Ovary (tissue), 9 donors: Measurements from ENCODE around the gene CCT2. TPM values are rescaled to one million over a fixed set of nuclear protein-coding genes. Genes with fewer than 3 reads are reported as not detected.

Experiments
- DNase-seq, 5 donors: peaks; one replicate each; pipeline ENCODE4 v3.0.0-alpha.2; 2019 to 2020
- H3K27ac ChIP-seq, 2 donors: fragments of 200-600 bp; one replicate each; pipeline versions ENCODE4 v1.5.1 to v1.8.0; 2019 to 2022
- H3K27me3 ChIP-seq: fragments of 200-600 bp; one replicate; pipeline ENCODE4 v1.8.0; 2022
- H3K36me3 ChIP-seq: fragments of 200-600 bp; sonication (generic); one replicate; pipeline ENCODE4 v1.5.1; 2019
- H3K4me1 ChIP-seq: one replicate; pipeline ENCODE4 v1.8.1; 2013; ENCODE audit warnings: mild to moderate bottlenecking, moderate library complexity; ENCODE audit not compliant: insufficient read depth
- H3K4me3 ChIP-seq: fragments of 200-600 bp; sonication (generic); one replicate; pipeline ENCODE4 v1.5.1; 2017
- H3K9me3 ChIP-seq, 2 donors: fragments of 200-600 bp in 1 of 2; sonication (generic) in 1 of 2; one replicate each; pipeline versions ENCODE4 v1.5.1 to v1.8.1; 2013 to 2019; ENCODE audit warnings: mild to moderate bottlenecking in 1 of 2, moderate library complexity in 1 of 2
- CTCF ChIP-seq, 3 donors: fragments of 450-650 bp in 2 of 3; fragments of 200-600 bp in 1 of 3; IDR thresholded peaks; one replicate each; pipeline versions ENCODE4 v1.5.1 to v1.8.0; 2016 to 2022; ENCODE audit warnings: antibody characterized with exemption in 3 of 3, mild to moderate bottlenecking in 1 of 3
- EP300 ChIP-seq: sonication (generic); formaldehyde crosslinking; IDR thresholded peaks from one replicate; pipeline ENCODE4 v1.6.1; 2017; ENCODE audit warnings: antibody characterized with exemption
- POLR2A ChIP-seq: fragments of 450-650 bp; IDR thresholded peaks from one replicate; pipeline ENCODE4 v1.6.1; 2017; ENCODE audit warnings: antibody characterized with exemption, mild to moderate bottlenecking, moderate library complexity
- WGBS, 3 donors: extraction: QIAGEN DNeasy Blood & Tissue Kit in 1 of 3; methylation state at CpG; one replicate each; pipeline versions ENCODE4 v1.1.5 to v1.1.7; 2013 to 2017; 5-methylcytosine and 5-hydroxymethylcytosine counted together
- intact Hi-C, 4 donors: fragments of 100-400 bp; cut with DNase I; formaldehyde crosslinking; loops; one replicate each; pipeline versions ENCODE4 v1.11.0 to v1.15.1; 2022 to 2023
- polyA plus RNA-seq, 2 donors: library from polyadenylated mRNA; stranded (reverse); fragments of 200-250 nt in 1 of 2; fragments of 350-450 nt in 1 of 2; fragmentation: Illumina TruSeq in 1 of 2; extraction: RNeasy Lipid Tissue Mini Kit (QIAGEN cat#74804) in 1 of 2; gene quantifications; one replicate each; pipeline ENCODE4 v1.2.3, GENCODE V29; 2013 to 2014
- total RNA-seq, 7 donors: library from RNA; depleted of rRNA in 2 of 7; stranded (reverse); fragments of >200 nt in 2 of 7; fragmentation: NEBNext Ultra II Directional in 3 of 7; extraction: Animal tissue kit (Norgen Biotek cat#: 25700) in 3 of 7; gene quantifications; one replicate each; pipeline versions ENCODE4 v1.1.0 to v1.2.4, GENCODE V29; 2016 to 2023
- donor health status: DM: no; HTN: no; CAD: no; lungs with moderate emphysema.
- donor health status: DM: no; HTN: no; CAD: no.
- donor health status: Bipolar disorder and iron deficiency.
- donor health status: DM: yes; HTN: yes; CAD: no.
- donor health status: DM: no; HTN: no; CAD: no.
- donor health status: DM: yes; HTN: yes; CAD: no.

CCT2 gene
- total and polyA plus RNA-seq, 9 donors = 68.1 to 141 (median 109) TPM

- no peak overlapping the region for H3K4me3 ChIP-seq
- no peak for DNase-seq
- no peak overlapping the region for H3K27ac ChIP-seq
- H3K9me3 ChIP-seq = no peaks in the 10 kb centered on the region
- TF ChIP-seq CTCF (IDR thresholded peaks at IDR 0.05) (no peak), POLR2A (no peak), EP300 (no peak)
- intact Hi-C loops = no loop called here
- no peaks in the 10 kb centered on the region for H3K4me1 ChIP-seq
- H3K36me3 ChIP-seq = no peaks in the 10 kb centered on the region
- H3K27me3 ChIP-seq = no peaks in the 10 kb centered on the region
- 90 to 94% (median 94%) methylated on average over 7 of the region's 7 CpGs for WGBS, 3 donors
Measured at GRCh38 chr12:69546693-69547438, 38.4 kb upstream of the CCT2 start.

- no peaks in the 10 kb centered on the region for H3K4me1 ChIP-seq
- intact Hi-C loops = no loop called here
- H3K27ac ChIP-seq = no peak overlapping the region
Measured at GRCh38 chr12:69548687-69549086, 36.6 kb upstream of the CCT2 start.

GRCh38 chr12:69550569-69551350, 34.5 kb upstream of the CCT2 start:
- intact Hi-C loops = no loop called here
- H3K27ac ChIP-seq = no peak overlapping the region
- no peaks in the 10 kb centered on the region for H3K36me3 ChIP-seq
- no peak for TF ChIP-seq POLR2A
- no peak for TF ChIP-seq CTCF (IDR thresholded peaks at IDR 0.05)
- TF ChIP-seq EP300 = no peak
- no peak for DNase-seq
- H3K27me3 ChIP-seq = no peaks in the 10 kb centered on the region
- H3K4me1 ChIP-seq = no peaks in the 10 kb centered on the region
- H3K4me3 ChIP-seq = no peak overlapping the region
- WGBS, 3 donors = 83 to 92% (median 89%) methylated on average over 8 of the region's 8 CpGs
- H3K9me3 ChIP-seq = no peaks in the 10 kb centered on the region

More at GRCh38 chr12:69548687-69549086, 36.6 kb upstream of the CCT2 start:
- Histone ChIP-seq H3K9me3 (no peaks in the 10 kb centered on the region), H3K4me3 (no peak overlapping the region), H3K27me3 (no peaks in the 10 kb centered on the region), H3K36me3 (no peaks in the 10 kb centered on the region)
- TF ChIP-seq EP300 = no peak
- TF ChIP-seq CTCF (IDR thresholded peaks at IDR 0.05) = no peak
- TF ChIP-seq POLR2A = no peak
- no peak for DNase-seq

- 49 to 55% (median 52%) methylated on average over 2 of the region's 2 CpGs for WGBS, 3 donors
- Histone ChIP-seq H3K4me3 (no peak overlapping the region), H3K4me1 (peaks cover 2% of the 10 kb centered on the region), H3K27me3 (no peaks in the 10 kb centered on the region), H3K9me3 (no peaks in the 10 kb centered on the region), H3K36me3 (no peaks in the 10 kb centered on the region), H3K27ac (no peak overlapping the region)
- TF ChIP-seq CTCF (IDR thresholded peaks at IDR 0.05) (no peak), POLR2A (no peak), EP300 (no peak)
- DNase-seq = no peak
- intact Hi-C loops = no loop called here
Measured at GRCh38 chr12:69553628-69554248, 31.5 kb upstream of the CCT2 start.
